H9 (cell line): ENCODE measurements around the gene SZRD1. TPM values are rescaled to one million over a fixed set of nuclear protein-coding genes. Genes with fewer than 3 reads are reported as not detected.
A peak's percentile ranks its signal among the peaks of the same experiment; 100 is the strongest.

Experiments
- DNase-seq: peaks from one replicate; pipeline ENCODE4 v3.0.0-alpha.2; 2017
- H2AFZ ChIP-seq: one replicate; pipeline ENCODE4 v1.6.1; 2013; ENCODE audit warnings: mild to moderate bottlenecking, low read length, control low read depth, moderate library complexity
- H2AK5ac ChIP-seq: 2 replicates; pipeline ENCODE4 v1.6.1; 2013; ENCODE audit warnings: low read length, control low read depth, mixed read lengths; ENCODE audit not compliant: insufficient read length
- H2BK120ac ChIP-seq: one replicate; pipeline ENCODE4 v1.6.1; 2013; ENCODE audit warnings: low read depth, mild to moderate bottlenecking, low read length, control low read depth, inconsistent platforms; ENCODE audit not compliant: poor library complexity, severe bottlenecking
- H2BK12ac ChIP-seq: 2 replicates; pipeline ENCODE4 v1.6.1; 2013; ENCODE audit warnings: low read length, control low read depth, mixed read lengths, low read depth; ENCODE audit not compliant: insufficient read length
- H2BK15ac ChIP-seq: 2 replicates; pipeline ENCODE4 v1.6.1; 2013; ENCODE audit warnings: low read depth, low read length, control low read depth
- H2BK20ac ChIP-seq: one replicate; pipeline ENCODE4 v1.6.1; 2013; ENCODE audit warnings: low read depth, mild to moderate bottlenecking, low read length, control low read depth, inconsistent platforms; ENCODE audit not compliant: poor library complexity, severe bottlenecking
- H2BK5ac ChIP-seq: 2 replicates; pipeline ENCODE4 v1.6.1; 2013; ENCODE audit warnings: low read length, control low read depth, mixed read lengths; ENCODE audit not compliant: insufficient read length
- H3K14ac ChIP-seq: 2 replicates; pipeline ENCODE4 v1.6.1; 2013; ENCODE audit warnings: low read length, control low read depth; ENCODE audit not compliant: insufficient read depth
- H3K18ac ChIP-seq: 2 replicates; pipeline ENCODE4 v1.6.1; 2013; ENCODE audit warnings: low read depth, mild to moderate bottlenecking, mixed read lengths, low read length, control low read depth; ENCODE audit not compliant: insufficient read length
- H3K23ac ChIP-seq: 2 replicates; pipeline ENCODE4 v1.6.1; 2013; ENCODE audit warnings: low read length, control low read depth, mixed read lengths, low read depth; ENCODE audit not compliant: insufficient read length
- H3K23me2 ChIP-seq: 2 replicates; pipeline ENCODE4 v1.6.1; 2013; ENCODE audit warnings: low read depth, mild to moderate bottlenecking, mixed read lengths, low read length, control low read depth; ENCODE audit not compliant: insufficient read length, poor library complexity, severe bottlenecking
- H3K27ac ChIP-seq: 2 replicates; pipeline ENCODE4 v1.5.1; 2013; ENCODE audit warnings: low read length, control low read depth, mixed read lengths, low read depth; ENCODE audit not compliant: insufficient read length
- H3K27me3 ChIP-seq: 2 replicates; pipeline ENCODE4 v1.6.1; 2013; ENCODE audit warnings: low read length, control low read depth, inconsistent platforms; ENCODE audit not compliant: insufficient read depth
- H3K4ac ChIP-seq: 2 replicates; pipeline ENCODE4 v1.6.1; 2013; ENCODE audit warnings: low read depth, mild to moderate bottlenecking, control low read depth, inconsistent platforms, low read length, moderate library complexity
- H3K4me1 ChIP-seq: 2 replicates; pipeline ENCODE4 v1.6.1; 2013; ENCODE audit warnings: low read length, control low read depth, inconsistent platforms; ENCODE audit not compliant: insufficient read depth
- H3K4me2 ChIP-seq: 2 replicates; pipeline ENCODE4 v1.6.1; 2013; ENCODE audit warnings: low read length, control low read depth, mixed read lengths; ENCODE audit not compliant: insufficient read length, insufficient read depth
- H3K56ac ChIP-seq: 2 replicates; pipeline ENCODE4 v1.6.1; 2013; ENCODE audit warnings: low read depth, mild to moderate bottlenecking, mixed read lengths, low read length, control low read depth; ENCODE audit not compliant: insufficient read length
- H3K79me1 ChIP-seq: 2 replicates; pipeline ENCODE4 v1.6.1; 2013; ENCODE audit warnings: low read depth, mild to moderate bottlenecking, moderate library complexity, low read length, control low read depth, inconsistent platforms; ENCODE audit not compliant: insufficient read depth, poor library complexity, severe bottlenecking
- H3K79me2 ChIP-seq: 2 replicates; pipeline ENCODE4 v1.6.1; 2013; ENCODE audit warnings: low read length, control low read depth, inconsistent platforms; ENCODE audit not compliant: insufficient read depth
- H3K9ac ChIP-seq: 2 replicates; pipeline ENCODE4 v1.6.1; 2013; ENCODE audit warnings: low read length, control low read depth, mixed read lengths; ENCODE audit not compliant: insufficient read length; ENCODE audit errors: extremely low read depth
- H3K9me3 ChIP-seq: one replicate; pipeline ENCODE4 v1.6.1; 2013; ENCODE audit warnings: low read depth, low read length, inconsistent platforms; ENCODE audit not compliant: control insufficient read depth
- H3T11ph ChIP-seq: one replicate; pipeline ENCODE4 v1.6.1; 2013; ENCODE audit warnings: mild to moderate bottlenecking, low read length, control low read depth, inconsistent platforms
- H4K20me1 ChIP-seq: one replicate; pipeline ENCODE4 v1.6.1; 2013; ENCODE audit not compliant: control insufficient read depth, insufficient read length, insufficient read depth
- H4K5ac ChIP-seq: 2 replicates; pipeline ENCODE4 v1.6.1; 2013; ENCODE audit warnings: low read depth, mild to moderate bottlenecking, mixed read lengths, low read length, control low read depth; ENCODE audit not compliant: insufficient read length
- H4K8ac ChIP-seq: replicated peaks from 2 replicates; pipeline ENCODE4 v1.6.1; 2013; ENCODE audit warnings: low read length, control low read depth, mixed read lengths, low read depth; ENCODE audit not compliant: insufficient read length
- H4K91ac ChIP-seq: 2 replicates; pipeline ENCODE4 v1.6.1; 2013; ENCODE audit warnings: low read depth, mild to moderate bottlenecking, moderate library complexity, mixed read lengths, low read length, control low read depth; ENCODE audit not compliant: insufficient read length
- H3K27ac Mint-ChIP-seq, 3 experiments: 2 replicates in 2 of 3; 3 replicates in 1 of 3; pipeline ENCODE4 v1.8.0; 2020 to 2021; ENCODE audit warnings: mixed read lengths in 3 of 3, mild to moderate bottlenecking in 1 of 3, moderate library complexity in 1 of 3
- H3K27me3 Mint-ChIP-seq: 2 replicates; pipeline ENCODE4 v1.8.0; 2021; ENCODE audit warnings: low read depth, mild to moderate bottlenecking, moderate library complexity, mixed read lengths
- H3K36me3 Mint-ChIP-seq, 3 experiments: 2 replicates in 2 of 3; 3 replicates in 1 of 3; pipeline ENCODE4 v1.8.0; 2020 to 2021; ENCODE audit warnings: low read depth in 3 of 3, mixed read lengths in 3 of 3; ENCODE audit not compliant: insufficient read depth in 1 of 3
- H3K4me1 Mint-ChIP-seq, 2 experiments: 2 replicates each; pipeline ENCODE4 v1.8.0; 2020; ENCODE audit warnings: mixed read lengths in 2 of 2
- H3K4me3 Mint-ChIP-seq, 2 experiments: 2 replicates in 1 of 2; 3 replicates in 1 of 2; pipeline ENCODE4 v1.8.0; 2020 to 2021; ENCODE audit warnings: mild to moderate bottlenecking in 2 of 2, mixed read lengths in 2 of 2, moderate library complexity in 1 of 2
- H3K9me3 Mint-ChIP-seq, 2 experiments: 2 replicates in 1 of 2; 3 replicates in 1 of 2; pipeline ENCODE4 v1.8.0; 2020; ENCODE audit warnings: mild to moderate bottlenecking in 2 of 2, mixed read lengths in 2 of 2, moderate library complexity in 1 of 2
- WGBS: extraction: QIAGEN DNeasy Blood & Tissue Kit; methylation state at CpG from one replicate; pipeline ENCODE4 v1.1.7; 2013; ENCODE audit warnings: missing lambda C conversion rate, low lambda C conversion rate, mixed read lengths; ENCODE audit not compliant: insufficient read length; ENCODE audit errors: extremely low coverage; 5-methylcytosine and 5-hydroxymethylcytosine counted together
- total RNA-seq: library from RNA; stranded (reverse); gene quantifications from 2 replicates; pipeline ENCODE4 v1.2.1, GENCODE V29; 2021
- TF ChIP-seq, protein P1 (sequence below): fragments of 200-600 bp; sonication (generic); conservative IDR thresholded peaks from 3 replicates; pipeline ENCODE4 v1.8.0; 2021; ENCODE audit warnings: antibody characterized with exemption, mild to moderate bottlenecking

SZRD1 gene
- total RNA-seq, 1 experiment from 2014 or later: 118 TPM

DNA sequence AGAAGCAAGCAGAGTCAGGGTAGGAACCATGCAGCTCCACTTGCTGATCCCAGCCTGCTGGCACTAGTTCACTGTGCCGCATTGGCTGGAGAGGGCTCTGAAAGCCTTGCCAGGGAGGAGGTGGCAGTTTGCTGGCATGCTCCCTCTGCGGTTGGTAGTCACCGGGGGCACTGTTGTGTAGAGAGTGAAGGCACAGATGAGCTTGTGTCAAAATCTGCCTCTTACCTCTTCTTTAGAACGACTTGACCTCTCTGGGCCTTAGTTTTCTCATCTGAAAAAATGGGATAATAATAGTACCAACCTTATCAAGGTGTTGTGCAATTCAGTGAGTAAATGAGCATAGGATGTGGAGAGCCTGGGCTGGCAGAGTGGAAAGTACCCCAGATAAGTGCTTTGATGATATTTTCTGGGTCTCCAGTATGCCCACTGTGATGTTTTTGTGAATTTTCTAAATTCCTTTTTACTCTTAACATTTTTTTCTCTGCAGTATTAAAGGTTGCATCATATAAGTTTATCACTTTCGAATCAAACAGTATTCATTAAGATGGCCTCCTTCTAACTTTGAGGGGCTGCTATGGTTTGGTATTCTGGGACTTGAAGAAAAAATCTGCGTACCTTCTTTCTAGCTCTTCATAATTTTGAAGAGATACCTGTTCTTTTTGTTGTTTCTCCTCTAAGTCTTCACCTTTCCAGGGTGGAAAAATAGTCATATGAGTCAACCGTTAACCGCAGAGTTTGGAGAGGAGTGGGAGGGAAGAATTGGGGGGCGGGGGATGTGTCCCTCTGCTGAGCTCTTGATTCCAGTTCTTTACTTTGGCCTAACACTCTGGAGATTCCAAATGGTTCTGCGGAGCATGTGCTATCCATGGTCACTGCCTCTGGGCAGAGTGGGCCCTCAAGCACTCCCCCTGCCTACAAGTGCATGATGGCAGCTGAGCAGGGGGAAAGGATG is 26.8 kb downstream of the SZRD1 start:
- no peaks in the 10 kb centered on the region for H3K9me3 ChIP-seq
- no peak overlapping the region for H4K5ac ChIP-seq
- Mint-ChIP-seq H3K4me3 (no peak overlapping the region), H3K27me3 (no peaks in the 10 kb centered on the region), H3K36me3 (peaks cover 11 to 48% (median 43%) of the 10 kb centered on the region in 3 experiments; a peak in 6 of 7 replicates), H3K9me3 (no peaks in the 10 kb centered on the region), H3K27ac (peak overlapping the region in 2 of 3 experiments; percentile 68 to 86; a peak in 4 of 7 replicates), H3K4me1 (peaks cover 35 to 37% of the 10 kb centered on the region in 2 experiments)
- H3K56ac ChIP-seq: no peak overlapping the region
- WGBS: no CpG with 5 or more reads among the region's 10 CpGs
- H2AK5ac ChIP-seq: no peak overlapping the region
- H3K23ac ChIP-seq: no peak overlapping the region
- H3K79me2 ChIP-seq: peaks cover 18% of the 10 kb centered on the region; the same call in 1 of the 2 replicates
- no peak overlapping the region for H2BK20ac ChIP-seq
- H4K20me1 ChIP-seq: peaks cover 5% of the 10 kb centered on the region
- no peak overlapping the region for H3K14ac ChIP-seq
- no peak overlapping the region for H4K91ac ChIP-seq
- TF ChIP-seq, protein P1, sequence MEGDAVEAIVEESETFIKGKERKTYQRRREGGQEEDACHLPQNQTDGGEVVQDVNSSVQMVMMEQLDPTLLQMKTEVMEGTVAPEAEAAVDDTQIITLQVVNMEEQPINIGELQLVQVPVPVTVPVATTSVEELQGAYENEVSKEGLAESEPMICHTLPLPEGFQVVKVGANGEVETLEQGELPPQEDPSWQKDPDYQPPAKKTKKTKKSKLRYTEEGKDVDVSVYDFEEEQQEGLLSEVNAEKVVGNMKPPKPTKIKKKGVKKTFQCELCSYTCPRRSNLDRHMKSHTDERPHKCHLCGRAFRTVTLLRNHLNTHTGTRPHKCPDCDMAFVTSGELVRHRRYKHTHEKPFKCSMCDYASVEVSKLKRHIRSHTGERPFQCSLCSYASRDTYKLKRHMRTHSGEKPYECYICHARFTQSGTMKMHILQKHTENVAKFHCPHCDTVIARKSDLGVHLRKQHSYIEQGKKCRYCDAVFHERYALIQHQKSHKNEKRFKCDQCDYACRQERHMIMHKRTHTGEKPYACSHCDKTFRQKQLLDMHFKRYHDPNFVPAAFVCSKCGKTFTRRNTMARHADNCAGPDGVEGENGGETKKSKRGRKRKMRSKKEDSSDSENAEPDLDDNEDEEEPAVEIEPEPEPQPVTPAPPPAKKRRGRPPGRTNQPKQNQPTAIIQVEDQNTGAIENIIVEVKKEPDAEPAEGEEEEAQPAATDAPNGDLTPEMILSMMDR: no peak
- H2BK15ac ChIP-seq: no peak overlapping the region
- no peak overlapping the region for H3K4ac ChIP-seq
- H3K4me1 ChIP-seq: peaks cover 6% of the 10 kb centered on the region; the same call in 1 of the 2 replicates
- no peak overlapping the region for H3K4me2 ChIP-seq
- H3K23me2 ChIP-seq: no peaks in the 10 kb centered on the region
- H2BK5ac ChIP-seq: no peak overlapping the region
- no peaks in the 10 kb centered on the region for H3K27me3 ChIP-seq
- peaks cover 19% of the 10 kb centered on the region for H3K79me1 ChIP-seq
- no peak overlapping the region for H2BK120ac ChIP-seq
- DNase-seq: no peak
- H3T11ph ChIP-seq: no peak overlapping the region
- no peak overlapping the region for H3K18ac ChIP-seq
- H2BK12ac ChIP-seq: no peak overlapping the region
- no peak overlapping the region for H2AFZ ChIP-seq
- H4K8ac ChIP-seq: no peak overlapping the region
- H3K27ac ChIP-seq: no peak overlapping the region
- H3K9ac ChIP-seq: no peak overlapping the region
